Endometrial microvascular endothelial cells (primary cell): Measurements from ENCODE around the gene TMEM140. TPM values are rescaled to one million over a fixed set of nuclear protein-coding genes. Genes with fewer than 3 reads are reported as not detected.
"Not testable (repeated sequence)": the region's sequence is repeated elsewhere in the genome, so short reads cannot be mapped to it uniquely, and the experiment has no call there.

ENCODE experiments used
- in situ Hi-C: cut with HindIII; loops from 2 replicates; pipeline ENCODE4 v1.10.0; 2017; ENCODE audit warnings: low sequenced_read_pairs, low pct_unique_long_range_greater_than_20kb; ENCODE audit errors: inconsistent ontology term
- total RNA-seq: library from RNA; depleted of rRNA; stranded (reverse); fragments of >200 nt; gene quantifications from one replicate; pipeline ENCODE4 v1.2.3, GENCODE V29; 2015; ENCODE audit errors: inconsistent ontology term

Gene TMEM140
- total RNA-seq, 1 donor from 2014 or later: 14.8 TPM

- in situ Hi-C loops: no loop called here
These were observed 57.0 kb downstream of the TMEM140 start for GRCh38 chr7:135204876-135205275.

GRCh38 chr7:135205850-135206249, 58.0 kb downstream of the TMEM140 start:
- in situ Hi-C loops: no loop called here

GRCh38 chr7:135206941-135207391, 59.1 kb downstream of the TMEM140 start:
- in situ Hi-C loops: no loop called here

- in situ Hi-C loops: no loop called here
These were observed 59.7 kb downstream of the TMEM140 start for GRCh38 chr7:135207406-135208101.

- in situ Hi-C loops: no loop called here
These were observed 60.4 kb downstream of the TMEM140 start for GRCh38 chr7:135208102-135208793.

GRCh38 chr7:135209225-135209834, 61.5 kb downstream of the TMEM140 start:
- in situ Hi-C loops: no loop called here

GRCh38 chr7:135210888-135211178, 63.0 kb downstream of the TMEM140 start:
- in situ Hi-C loops: no loop called here

- in situ Hi-C loops: no loop called here
These were observed 63.5 kb downstream of the TMEM140 start, which contains the start of gene WDR91 for GRCh38 chr7:135211179-135211945. Gene WDR91 (minus strand): TSS chr7:135211526. CDS start chr7:135211502, 24 bp downstream.

GRCh38 chr7:135211946-135212685, 64.2 kb downstream of the TMEM140 start:
- in situ Hi-C loops: not testable (repeated sequence)

GRCh38 chr7:135213831-135214230, 66.0 kb downstream of the TMEM140 start:
- in situ Hi-C loops: no loop called here

GRCh38 chr7:135215180-135215579, 67.3 kb downstream of the TMEM140 start:
- in situ Hi-C loops: no loop called here

GRCh38 chr7:135215698-135216097, 67.8 kb downstream of the TMEM140 start:
- in situ Hi-C loops: no loop called here

Other genes starting within 250 kb of the TMEM140 start
- gene AGBL3, start 161.6 kb upstream of the TMEM140 start, total RNA-seq: 0.56 TPM
- gene CYREN, start 22.6 kb downstream of the TMEM140 start, total RNA-seq: 22.7 TPM
- 4.8 TPM for gene WDR91, start 63.5 kb downstream of the TMEM140 start, total RNA-seq
- gene STRA8, start 85.8 kb downstream of the TMEM140 start, total RNA-seq: not detected